D721Med (cell line): ENCODE measurements around the gene NR3C2.

Experiments
- DNase-seq: peaks from one replicate; pipeline ENCODE4 v3.0.0; 2011; ENCODE audit warnings: low spot score; ENCODE audit not compliant: insufficient read length
- FAIRE-seq: peaks from 2 replicates; lab custom pipeline; 2011; peaks lifted over from hg19 to GRCh38; lab: Jason Lieb, UNC
- TF ChIP-seq, protein P1 (sequence below): IDR thresholded peaks from 2 replicates; pipeline ENCODE4 v1.5.1; 2012; ENCODE audit warnings: mild to moderate bottlenecking, control low read depth; ENCODE audit not compliant: insufficient read depth; ENCODE audit errors: missing control alignments

The NR3C2 gene

DNA sequence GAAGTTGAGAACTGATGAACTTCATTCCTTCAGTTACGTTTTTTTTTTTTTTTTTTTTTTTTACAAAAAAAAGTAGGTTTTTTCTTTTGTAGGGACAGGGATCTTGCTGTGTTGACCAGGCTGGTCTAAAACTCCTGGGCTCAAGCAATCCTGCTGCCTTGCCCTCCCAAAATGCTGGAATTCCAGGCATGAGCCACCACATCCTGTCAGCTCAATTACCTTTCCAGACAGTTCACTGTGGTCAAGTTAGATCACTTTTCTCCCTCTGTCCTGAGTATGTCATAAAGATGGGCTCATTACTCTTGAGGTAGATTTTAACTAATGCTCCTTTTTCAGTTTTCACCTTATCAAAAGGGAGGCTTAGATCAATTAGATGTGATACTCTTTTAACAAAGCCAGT is 10.8 kb upstream of the NR3C2 start:
- no peak for FAIRE-seq
- TF ChIP-seq, protein P1, sequence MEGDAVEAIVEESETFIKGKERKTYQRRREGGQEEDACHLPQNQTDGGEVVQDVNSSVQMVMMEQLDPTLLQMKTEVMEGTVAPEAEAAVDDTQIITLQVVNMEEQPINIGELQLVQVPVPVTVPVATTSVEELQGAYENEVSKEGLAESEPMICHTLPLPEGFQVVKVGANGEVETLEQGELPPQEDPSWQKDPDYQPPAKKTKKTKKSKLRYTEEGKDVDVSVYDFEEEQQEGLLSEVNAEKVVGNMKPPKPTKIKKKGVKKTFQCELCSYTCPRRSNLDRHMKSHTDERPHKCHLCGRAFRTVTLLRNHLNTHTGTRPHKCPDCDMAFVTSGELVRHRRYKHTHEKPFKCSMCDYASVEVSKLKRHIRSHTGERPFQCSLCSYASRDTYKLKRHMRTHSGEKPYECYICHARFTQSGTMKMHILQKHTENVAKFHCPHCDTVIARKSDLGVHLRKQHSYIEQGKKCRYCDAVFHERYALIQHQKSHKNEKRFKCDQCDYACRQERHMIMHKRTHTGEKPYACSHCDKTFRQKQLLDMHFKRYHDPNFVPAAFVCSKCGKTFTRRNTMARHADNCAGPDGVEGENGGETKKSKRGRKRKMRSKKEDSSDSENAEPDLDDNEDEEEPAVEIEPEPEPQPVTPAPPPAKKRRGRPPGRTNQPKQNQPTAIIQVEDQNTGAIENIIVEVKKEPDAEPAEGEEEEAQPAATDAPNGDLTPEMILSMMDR = no peak

DNA sequence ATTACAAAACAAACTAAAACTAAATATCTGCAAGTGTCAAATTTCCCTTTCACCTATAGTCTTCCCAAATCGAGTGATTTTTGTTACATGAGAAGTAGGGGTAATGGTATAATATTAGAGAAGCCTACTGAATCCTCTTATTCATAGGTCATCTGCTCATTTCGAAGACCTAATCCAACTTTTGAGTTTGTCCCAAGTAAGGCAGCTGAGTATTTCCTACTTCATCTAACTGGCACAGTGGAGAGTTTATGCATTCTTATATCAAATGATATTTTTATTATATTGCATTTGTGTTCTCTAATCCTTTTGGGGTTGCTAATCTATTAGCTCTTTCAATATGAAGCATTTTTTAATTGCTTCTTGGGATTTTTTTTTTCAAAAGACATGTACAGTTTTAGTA is 7.7 kb upstream of the NR3C2 start:
- no peak for DNase-seq
- no peak for FAIRE-seq
- TF ChIP-seq, protein P1 = no peak

More for the DNA sequence above, 10.8 kb upstream of the NR3C2 start:
- no peak for DNase-seq

DNA sequence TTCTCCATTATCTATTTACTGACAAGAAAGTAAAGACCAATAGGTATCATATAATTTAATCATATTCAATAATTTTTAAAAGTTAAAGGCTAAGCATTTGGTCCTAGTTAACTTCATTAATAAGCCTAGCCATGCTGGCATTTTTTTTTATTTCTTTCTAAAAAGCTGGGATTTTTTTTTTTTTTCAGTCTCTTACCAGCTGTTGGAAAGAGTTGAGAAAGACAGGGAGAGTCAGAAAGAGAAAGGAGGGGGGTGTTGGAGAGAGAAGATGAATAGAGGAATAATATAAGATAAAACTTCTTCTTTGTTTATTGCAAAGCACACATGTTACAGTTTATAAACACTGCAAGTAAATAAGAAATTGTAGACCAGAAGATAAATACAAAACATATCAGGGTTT is 5.9 kb upstream of the NR3C2 start:
- no peak for FAIRE-seq
- TF ChIP-seq, protein P1 = no peak
- no peak for DNase-seq

DNA sequence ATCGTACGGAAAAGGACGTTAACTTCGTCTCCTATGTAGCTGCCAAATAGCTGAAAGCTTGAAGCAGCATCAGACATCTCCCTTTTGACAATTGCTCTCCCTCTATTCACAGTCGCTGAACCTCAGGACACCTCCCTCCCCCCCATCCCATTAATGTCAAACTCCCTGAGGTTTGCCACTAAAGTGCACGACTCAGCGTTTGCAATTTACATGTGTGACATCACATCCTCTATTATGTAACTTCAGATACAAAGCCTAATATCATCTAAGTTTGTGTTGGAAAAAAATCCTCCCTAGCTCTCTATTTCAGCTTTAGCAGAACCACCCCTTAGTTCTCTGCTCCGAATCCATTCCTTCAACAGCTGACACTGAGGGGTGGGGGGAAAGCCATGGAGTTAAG is 5.5 kb upstream of the NR3C2 start:
- TF ChIP-seq, protein P1 = no peak

DNA sequence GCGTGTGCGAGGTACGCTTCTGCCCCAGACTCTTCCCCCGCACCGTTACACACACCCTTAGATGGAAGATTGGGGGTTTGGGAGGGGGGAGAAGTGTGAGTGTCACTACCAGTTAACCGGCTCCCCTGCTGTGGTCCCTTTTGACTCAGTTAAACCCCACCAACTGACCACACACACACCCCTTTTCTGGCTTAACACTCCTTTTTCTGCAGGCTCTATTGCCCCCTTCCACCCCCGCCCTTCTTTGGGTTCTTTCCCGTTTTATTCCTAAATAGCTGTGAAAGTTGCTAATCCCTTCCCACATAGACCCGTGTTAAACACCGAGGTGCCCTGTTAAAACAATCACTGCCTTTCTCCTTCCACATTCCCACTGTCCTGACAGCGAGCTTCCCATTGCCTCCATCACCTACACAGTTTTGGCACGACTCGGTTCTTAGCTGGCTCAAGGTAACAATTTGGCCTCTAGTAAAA is 3.7 kb upstream of the NR3C2 start:
- DNase-seq = no peak
- FAIRE-seq = no peak
- TF ChIP-seq, protein P1 = no peak

More for the DNA sequence above, 5.5 kb upstream of the NR3C2 start:
- no peak for DNase-seq
- no peak for FAIRE-seq

DNA sequence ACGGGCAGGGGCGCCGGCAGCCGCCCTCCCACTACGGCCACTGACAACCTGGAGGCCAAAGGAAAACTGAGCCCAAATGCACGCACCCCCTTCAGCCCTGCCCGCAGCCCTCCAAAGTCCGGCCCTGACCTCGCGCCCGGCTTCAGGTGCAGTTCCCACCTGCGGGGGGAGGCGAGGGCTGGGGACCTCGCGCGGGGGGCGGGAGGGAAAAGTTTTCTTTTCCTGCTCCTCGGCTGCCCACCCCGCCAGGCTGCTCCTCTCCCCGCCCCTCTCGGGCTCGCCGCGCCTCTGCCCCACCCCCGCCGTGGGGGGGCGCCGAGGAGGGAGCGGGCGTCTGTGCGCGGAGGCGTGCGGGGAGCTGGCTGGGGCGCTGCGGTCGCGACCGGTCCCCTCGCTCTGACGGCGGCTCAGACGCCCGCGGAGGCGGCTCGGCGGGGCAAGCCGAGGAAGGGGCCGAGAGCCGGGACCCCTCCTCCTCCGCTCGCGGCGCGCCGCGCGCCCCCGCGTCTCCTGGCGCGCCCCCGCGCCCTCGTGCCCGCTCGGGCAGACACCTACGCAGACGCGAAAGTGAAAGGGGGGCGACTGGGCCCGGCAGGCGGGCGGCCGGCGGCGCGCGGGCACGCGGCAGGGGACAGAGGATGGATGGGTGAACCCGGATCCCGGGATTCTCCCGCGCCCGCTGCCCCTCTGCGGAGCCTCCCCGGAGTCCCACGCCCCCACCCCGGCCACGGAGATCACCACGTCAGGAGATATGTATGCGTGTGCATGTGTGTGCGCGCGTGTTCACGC is 3.1 kb upstream of the NR3C2 start:
- no peak for FAIRE-seq
- TF ChIP-seq, protein P1 = no peak
- DNase-seq = no peak

DNA sequence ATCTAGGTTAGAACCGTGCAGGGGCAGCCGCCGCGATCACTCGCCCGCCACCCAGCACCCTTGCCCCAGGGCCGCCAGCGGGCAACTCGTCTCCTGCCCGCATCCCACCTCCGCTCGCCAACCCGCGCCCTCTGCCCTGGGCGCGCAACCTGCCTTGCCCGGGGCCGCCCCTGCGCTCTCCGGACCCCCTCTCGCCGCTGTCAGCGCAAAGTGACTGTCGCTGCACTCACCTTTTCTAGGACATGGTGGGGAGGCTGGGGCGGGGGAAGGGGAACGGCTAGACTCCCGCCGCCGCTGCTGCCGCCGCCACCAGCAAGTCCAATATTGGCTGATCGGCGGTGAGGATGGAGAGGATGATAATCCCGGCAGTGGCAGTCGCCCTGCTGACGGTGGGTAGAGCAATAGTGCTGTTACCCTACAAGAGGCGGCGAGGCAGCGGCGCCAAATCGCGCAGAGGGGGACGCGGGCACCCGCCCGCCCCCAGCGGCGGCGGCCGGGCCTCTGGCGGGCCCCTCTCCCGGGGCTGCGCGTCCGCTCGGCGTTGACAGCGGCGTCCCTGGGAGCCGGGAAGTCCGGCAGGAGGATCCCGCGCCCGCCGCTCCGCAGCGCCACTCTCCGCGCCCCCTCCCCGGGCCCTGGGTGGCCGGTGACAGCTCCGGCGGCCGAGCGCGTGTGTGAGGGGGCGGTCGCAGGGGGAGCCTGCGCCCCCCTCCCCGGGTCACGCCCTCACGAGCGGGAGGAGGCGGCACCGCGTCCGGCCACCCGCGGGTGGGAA is 2.3 kb upstream of the NR3C2 start:
- FAIRE-seq = no peak
- TF ChIP-seq, protein P1 = no peak

More for the DNA sequence above, 2.3 kb upstream of the NR3C2 start:
- DNase-seq = no peak
